GM21619 (cell line): ENCODE results near the gene PPDPF.
"Not testable (repeated sequence)": the region's sequence is repeated elsewhere in the genome, so short reads cannot be mapped to it uniquely, and the experiment has no call there.

Experiments
- ATAC-seq: cut with Tn5 transposase; IDR thresholded peaks from one replicate; pipeline ENCODE4 v1.9.1; 2021; ENCODE audit not compliant: unreplicated experiment

The PPDPF gene

GRCh38 chr20:63520504-63520933, at the start of gene PPDPF:
PPDPF (plus strand) TSS chr20:63520765; CDS start chr20:63521309, 544 bp downstream.
- peak; percentile 64 for ATAC-seq

DNA sequence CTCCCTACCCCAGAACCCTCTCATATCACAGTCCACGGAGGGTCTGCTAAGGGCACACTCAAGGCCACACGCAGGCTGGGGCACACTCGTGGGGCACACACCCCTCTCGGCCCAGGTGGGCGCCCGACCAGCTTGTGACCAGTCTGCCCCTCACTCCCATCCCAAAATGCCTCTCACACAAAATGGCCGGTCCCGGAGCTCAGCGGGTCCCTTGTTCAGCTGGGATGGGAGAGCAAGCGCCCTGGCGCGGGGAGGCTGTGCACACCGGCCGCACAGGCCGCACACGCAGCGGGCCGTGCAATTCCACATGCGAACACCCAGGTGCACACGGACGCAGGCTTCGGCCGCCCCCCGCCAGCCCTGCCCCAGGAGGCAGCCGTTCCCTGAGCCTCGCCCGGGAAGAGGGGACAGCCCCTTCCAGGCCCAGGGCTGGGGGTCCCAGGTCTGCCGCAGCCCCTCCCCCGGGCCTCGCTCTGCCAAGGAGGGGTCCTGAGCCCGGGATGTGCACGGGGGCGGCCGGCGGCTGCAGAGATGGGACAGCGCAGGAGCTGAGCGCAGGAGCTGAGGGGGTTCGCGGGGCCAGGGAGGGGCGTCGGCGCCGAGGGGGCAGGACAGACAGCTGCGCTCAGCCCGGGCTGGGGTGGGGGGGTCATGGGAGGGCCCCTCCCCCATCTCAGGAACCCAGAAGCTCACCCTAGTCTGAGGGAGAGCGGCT, 49.4 kb upstream of the PPDPF start:
- ATAC-seq: no peak

DNA sequence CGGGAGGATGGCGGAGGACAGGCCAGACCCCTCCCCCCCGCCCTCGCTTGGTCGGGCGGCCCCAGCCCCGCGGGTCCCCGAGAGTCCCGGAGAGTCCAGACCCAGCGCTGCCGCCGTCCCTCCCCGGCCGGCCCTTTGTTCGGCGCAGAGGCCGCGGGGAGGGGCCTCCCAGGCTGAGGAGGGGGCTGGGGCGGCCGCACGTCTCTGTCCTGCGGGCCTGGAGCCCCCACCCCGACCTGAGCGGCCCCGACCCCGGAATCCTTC, 48.9 kb upstream of the PPDPF start:
- no peak for ATAC-seq

DNA sequence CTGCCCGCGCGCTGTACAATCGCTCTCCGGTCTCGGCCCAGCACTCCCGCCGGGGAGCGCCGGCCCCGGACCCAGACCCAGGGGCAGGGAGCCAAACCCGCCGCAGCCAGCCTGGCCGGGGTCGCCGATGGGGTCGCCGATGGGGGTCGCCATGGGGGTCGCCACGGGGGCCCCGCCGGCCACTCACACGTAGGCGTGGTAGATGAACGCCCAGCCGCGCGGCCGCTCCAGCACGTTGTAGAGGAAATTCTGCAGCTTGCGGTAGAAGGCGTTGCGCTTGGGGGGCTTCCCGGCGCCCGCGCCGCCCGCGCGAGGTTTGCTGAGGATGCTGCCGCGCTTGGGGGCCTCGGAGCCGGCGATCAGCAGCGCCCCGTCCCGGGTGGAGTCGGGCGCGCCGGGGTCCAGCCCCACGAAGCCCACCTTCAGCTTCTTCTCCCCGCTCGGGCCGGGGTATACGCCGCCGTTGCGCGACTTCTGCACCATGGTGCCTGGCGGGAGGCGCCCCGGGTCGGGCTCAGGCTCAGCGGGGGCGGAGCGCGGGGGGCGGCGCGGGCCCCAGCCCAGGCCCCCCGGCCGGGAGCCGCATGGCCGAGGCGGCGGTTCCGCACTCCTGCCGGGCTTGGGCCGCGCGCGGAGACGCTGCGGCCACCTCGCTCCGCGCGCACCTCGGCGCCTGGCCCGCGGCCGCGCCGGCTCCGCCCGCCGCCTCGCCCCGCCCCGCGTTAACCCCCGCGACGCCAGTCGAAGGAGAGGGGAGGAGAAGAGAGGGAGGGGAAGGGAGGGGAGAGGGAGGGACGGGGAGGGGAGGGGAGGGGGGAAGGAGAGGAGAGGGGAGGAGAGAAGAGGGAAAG, 48.4 kb upstream of the PPDPF start, which contains the start of gene KCNQ2:
Gene KCNQ2, minus strand, starts transcription at position 675 of the 851 bp plus-strand sequence. Its CDS starts 192 bp downstream, at position 483.
- ATAC-seq: no peak

DNA sequence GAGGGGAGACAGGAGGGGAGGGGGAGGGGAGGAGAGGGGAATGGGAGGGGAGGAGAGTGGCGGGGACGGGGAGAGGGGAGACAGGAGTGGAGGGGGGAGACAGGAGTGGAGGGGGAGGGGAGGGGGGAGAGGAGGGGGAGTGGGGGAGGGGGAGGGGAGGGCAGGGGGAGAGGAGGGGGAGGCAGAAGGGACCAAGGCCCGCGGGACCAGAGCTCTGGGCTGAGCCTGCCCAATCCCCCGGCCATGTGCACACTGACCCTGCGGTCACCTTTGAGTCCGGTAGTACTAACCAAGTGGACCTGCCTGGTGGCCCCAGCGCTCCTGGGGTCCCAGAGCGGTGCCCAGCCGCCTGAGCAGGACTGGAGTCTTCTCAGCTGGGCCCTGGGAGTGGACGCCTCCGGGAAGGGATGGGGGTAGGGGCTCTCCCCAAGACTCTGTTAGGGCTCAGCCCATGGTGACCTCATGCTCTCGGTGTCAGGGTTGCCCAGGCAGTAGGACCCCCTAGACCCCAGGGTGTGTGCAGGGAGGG, 47.6 kb upstream of the PPDPF start:
- ATAC-seq: no peak

DNA sequence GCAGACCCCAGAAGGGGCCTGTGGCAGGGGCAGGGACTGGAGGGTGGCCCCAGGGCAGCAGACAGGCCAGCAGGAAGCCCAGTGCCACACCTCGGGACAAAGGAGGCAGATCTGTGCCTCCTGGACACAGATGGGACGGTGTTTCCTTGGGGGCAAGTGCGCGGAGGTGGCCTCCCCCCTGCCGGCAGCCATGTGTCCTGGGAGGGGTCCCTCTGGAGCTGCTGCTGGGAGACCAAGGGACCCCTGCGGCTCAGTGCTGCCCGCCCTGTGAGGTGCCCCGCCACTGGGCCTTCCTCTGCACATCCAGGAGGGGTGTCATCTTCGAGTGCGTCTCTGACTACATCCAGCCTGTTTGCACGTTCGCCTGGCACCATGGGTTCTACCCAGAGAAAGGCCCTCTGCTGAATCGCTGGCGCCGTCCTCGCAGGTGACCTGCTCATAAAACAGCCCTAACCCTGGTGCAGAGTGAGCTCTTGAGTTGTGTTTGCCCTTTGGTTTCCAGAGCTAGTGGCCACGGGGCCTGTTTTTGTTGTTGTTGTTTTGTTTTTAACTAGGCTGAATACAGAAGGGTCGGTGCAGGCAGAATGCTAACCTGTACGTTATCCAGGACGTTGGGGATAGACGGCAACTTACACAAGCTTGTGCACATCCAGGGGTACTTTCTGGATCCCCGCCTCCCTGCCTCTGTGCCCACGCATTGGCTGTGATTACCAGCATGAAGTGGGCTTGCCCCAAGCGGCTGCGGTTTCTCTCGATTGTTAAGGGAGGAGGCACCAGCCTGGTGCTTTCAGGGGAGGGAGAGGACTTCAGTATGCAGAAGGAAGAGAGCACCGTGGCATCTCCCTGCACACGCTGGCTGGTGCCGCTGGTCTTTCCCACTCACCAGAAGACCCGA, 46.8 kb upstream of the PPDPF start:
- ATAC-seq: no peak

- ATAC-seq: no peak
Observed at GRCh38 chr20:63475209-63475608, 45.4 kb upstream of the PPDPF start.

DNA sequence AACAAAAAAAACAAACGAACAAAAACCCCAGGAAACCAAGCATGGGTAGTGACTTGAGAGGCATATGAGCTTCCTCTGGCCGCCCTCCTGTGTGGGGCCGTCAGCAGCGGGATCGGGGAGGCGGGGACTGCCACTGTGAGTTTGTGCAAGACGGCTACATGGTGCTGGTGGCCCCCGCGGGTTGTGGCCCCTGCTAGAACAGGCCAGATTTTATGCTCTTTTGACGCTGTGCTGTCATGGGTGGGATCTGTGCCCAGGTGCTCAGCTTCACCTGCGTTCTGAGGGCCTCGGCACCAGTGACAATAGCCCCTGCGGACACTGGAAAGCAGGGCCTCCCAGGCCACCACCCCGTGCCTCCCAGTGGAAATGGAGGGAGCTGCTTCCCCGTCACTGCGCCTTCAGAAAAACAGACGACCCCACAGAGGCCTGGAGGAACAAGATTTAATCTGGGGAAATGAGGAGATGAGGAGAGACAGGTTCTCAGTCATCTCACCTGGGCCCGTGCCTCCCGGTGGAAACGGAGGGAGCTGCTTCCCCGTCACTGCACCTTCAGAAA, 43.4 kb upstream of the PPDPF start:
- no peak for ATAC-seq

GRCh38 chr20:63477944-63478343, 42.6 kb upstream of the PPDPF start:
- no peak for ATAC-seq

DNA sequence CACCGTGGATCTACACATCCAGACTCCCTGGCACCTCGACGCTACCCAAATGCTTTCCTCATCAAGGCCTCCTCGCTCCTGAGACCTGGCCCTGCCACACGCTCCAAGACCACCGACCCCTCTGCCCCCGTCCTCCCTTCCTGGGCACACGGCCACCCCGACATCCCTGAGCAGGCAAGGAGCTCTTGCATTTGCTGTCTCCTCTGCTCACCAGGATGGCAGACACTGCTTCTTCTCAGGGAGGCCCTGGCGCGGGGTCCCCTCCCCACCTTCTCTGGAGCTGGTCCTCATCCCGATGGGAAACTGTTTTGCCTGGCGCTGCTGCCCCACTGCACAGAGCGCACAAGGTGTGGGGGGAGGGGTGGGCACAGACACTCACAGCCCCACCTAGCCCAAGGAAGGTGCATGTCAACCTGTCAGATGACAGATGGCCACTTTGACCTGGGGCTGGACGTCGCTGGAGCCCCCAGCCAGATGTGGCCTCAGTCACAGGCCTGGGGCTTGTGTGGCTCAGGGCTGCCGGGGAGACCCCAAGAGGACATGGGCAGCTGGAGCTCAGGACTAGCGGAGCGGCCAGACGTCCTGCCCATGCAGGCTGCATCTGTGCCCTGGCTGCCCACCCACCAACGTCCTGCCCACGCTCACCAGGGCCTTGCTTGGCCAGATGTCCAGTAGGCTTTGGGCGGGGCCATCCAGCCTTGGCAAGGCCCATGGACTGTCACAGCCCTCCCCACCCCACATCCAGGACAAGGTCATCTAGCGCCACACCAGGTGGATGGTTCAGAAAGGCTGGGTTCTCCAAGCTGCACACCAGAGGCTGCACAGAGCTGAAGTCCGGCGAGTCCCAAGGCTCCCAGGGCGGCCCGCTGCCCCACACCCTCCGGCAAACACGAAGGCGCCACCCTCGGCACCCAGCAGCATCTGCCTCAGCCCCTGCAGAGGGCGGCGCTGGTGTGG, 41.9 kb upstream of the PPDPF start:
- ATAC-seq: no peak

DNA sequence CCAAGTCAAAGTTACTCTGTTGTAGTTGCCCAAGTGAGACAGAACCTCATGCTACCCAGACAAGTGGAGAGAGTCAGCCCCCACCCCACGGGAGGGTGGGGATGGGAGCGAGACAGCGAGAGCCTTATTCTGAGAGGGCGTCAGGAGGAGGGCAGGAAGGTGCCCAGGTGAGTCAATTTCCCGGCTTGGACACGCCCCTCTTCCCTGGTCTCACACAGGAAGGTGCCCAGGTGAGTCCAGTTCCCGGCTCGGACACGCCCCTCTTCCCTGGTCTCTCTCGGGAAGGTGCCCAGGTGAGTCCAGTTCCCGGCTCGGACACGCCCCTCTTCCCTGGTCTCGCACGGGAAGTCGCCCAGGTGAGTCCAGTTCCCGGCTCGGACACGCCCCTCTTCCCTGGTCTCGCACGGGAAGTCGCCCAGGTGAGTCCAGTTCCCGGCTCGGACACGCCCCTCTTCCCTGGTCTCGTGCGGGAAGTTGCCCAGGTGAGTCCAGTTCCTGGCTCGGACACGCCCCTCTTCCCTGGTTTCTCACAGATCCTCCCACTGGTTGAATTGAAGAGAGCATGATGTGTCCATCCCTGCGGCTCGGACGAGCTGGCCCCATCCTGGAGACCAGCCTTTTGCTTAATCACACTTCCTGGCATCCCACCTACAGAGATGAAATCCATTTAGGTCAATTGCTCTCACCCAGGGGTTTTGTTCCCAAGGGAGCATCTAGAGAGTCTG, 40.7 kb upstream of the PPDPF start:
- not testable (repeated sequence) for ATAC-seq

DNA sequence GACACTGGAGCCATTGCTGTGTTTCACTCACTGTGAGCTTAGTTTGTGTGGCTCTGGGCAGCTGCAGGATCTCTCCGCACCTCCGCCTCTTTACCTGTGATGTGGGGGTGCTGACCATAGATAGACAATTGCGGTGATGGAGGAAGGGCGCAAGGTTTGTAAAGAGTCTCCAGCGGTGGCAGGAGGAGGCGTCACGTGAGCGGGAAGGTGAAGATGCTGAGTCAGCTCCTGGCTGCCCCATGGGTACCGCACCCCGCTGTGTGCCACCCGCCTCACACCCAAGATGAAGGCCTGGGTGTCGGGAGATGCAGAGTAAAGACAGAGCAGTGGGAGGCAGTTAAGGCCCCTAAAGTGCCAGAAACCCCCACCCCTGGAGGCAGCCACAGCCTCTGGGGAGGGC, 39.1 kb upstream of the PPDPF start:
- no peak for ATAC-seq

DNA sequence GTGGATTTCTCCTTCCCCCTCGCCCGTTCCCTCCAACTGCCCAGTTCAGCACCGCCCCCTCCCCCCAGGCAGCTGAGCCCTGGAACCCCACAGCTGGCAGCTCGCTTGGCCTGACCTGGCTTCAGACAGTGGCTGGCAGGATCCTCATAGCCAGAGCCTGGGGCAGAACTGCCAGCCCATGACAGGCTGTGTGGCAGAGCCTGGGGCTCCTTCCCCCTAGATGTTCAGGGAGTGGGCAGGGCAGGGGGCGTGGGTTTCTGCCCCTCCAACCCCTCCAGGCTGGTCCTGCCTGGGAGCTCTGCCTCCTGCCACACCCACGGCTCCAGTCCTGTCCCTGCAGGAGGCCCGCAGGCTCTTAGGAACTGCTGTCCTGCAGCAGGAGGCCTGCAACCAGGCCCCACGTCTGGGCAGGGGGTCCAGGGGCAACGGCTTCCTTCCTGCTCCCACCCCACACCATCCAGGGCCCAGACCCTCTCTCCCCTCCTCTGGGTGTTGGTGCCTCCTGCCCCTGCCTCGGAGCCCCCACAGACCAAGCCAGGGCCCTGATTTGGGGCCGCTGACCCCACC, 38.5 kb upstream of the PPDPF start:
- no peak for ATAC-seq

DNA sequence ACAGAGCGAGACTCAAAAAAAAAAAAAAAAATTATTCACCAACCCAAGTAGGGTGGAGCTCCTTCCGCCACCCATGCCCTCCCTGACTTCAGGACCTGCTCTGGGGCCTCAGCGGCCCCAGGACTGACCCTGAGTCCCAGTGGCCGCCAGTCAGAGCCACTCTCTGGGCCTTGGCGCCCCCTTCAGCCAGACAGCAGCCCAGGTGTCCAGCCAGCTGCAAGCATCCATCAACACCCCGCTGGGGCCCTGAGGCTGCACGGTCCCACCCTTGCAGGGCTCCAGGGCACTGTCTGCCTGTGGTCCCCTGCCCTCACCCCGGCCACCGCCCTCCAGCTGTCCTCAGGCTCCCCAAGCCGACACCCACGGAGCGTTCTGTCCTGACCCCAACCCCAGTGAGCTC, 36.7 kb upstream of the PPDPF start:
- ATAC-seq: no peak

DNA sequence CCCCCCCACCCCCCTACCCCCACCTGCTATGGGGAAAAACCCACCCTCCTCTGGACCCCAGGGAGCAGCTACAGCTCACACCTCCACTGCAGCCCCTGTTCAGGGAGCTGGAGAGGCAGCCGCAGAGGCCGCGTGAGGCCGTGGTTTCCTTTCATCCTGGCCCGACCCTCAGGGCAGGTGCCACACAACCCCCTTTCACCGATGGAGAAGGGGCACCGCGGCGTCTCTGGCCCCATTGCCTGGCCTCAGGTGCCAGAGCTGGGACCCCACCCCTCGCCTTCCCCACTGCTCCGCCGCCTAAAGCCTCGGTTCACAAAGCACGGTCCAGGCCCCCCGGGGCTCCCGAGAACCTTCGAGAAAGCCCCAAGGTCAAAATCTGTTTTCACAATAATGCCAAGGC, 36.3 kb upstream of the PPDPF start:
- no peak for ATAC-seq

- no peak for ATAC-seq
Observed at GRCh38 chr20:63484651-63485403, 35.7 kb upstream of the PPDPF start.

DNA sequence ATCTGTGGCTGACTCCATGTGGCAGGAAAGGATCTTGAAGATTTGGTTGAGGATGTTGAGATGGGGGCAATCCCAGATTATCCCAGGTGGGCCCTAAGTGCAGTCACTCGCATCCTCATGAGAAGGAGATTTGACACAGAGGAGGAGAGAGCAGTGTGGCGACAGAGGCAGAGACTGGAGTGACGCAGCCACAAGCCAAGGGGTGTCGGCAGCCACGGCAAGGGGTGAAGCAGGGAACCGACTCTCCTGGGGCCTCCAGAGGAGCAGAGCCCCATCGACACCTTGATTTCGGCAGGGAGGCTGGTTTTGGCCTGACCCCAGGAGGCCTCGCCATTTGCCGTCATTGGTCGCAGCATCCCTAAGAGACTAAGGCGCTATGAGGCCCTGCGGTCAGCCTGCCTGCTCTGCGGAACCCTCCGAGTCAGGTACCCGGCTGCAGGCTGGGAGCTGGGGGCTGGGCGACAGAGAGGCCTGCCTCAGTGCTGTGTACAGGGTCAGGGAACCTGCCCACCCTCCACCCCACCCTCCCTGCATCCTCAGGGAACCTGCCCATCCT, 34.2 kb upstream of the PPDPF start:
- ATAC-seq: no peak
